ENCODE measurements around the gene USP2.

- TF ChIP-seq CTCF (IDR thresholded peaks at IDR 0.05; ENCODE audit: insufficient read depth, low read length) (no peak), GABPA (IDR thresholded peaks at IDR 0.05; ENCODE audit: low read depth) (no peak)
- TF ChIP-seq, protein P1, sequence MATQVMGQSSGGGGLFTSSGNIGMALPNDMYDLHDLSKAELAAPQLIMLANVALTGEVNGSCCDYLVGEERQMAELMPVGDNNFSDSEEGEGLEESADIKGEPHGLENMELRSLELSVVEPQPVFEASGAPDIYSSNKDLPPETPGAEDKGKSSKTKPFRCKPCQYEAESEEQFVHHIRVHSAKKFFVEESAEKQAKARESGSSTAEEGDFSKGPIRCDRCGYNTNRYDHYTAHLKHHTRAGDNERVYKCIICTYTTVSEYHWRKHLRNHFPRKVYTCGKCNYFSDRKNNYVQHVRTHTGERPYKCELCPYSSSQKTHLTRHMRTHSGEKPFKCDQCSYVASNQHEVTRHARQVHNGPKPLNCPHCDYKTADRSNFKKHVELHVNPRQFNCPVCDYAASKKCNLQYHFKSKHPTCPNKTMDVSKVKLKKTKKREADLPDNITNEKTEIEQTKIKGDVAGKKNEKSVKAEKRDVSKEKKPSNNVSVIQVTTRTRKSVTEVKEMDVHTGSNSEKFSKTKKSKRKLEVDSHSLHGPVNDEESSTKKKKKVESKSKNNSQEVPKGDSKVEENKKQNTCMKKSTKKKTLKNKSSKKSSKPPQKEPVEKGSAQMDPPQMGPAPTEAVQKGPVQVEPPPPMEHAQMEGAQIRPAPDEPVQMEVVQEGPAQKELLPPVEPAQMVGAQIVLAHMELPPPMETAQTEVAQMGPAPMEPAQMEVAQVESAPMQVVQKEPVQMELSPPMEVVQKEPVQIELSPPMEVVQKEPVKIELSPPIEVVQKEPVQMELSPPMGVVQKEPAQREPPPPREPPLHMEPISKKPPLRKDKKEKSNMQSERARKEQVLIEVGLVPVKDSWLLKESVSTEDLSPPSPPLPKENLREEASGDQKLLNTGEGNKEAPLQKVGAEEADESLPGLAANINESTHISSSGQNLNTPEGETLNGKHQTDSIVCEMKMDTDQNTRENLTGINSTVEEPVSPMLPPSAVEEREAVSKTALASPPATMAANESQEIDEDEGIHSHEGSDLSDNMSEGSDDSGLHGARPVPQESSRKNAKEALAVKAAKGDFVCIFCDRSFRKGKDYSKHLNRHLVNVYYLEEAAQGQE (IDR thresholded peaks at IDR 0.05; ENCODE audit: insufficient replicate concordance, low read depth): no peak
Measured at GRCh38 chr11:119320776-119321524, 60.5 kb downstream of the USP2 start.

Data from HL-60 (cell line).